Middle frontal gyrus (tissue), 1 donor: ENCODE data around the gene CPNE9.
A peak's percentile ranks its signal among the peaks of the same experiment; 100 is the strongest.

Experiments
- DNase-seq: peaks from one replicate; pipeline ENCODE4 v3.0.0-alpha.2; 2015; ENCODE audit warnings: low spot score; ENCODE audit errors: extremely low spot score

The CPNE9 gene

DNA sequence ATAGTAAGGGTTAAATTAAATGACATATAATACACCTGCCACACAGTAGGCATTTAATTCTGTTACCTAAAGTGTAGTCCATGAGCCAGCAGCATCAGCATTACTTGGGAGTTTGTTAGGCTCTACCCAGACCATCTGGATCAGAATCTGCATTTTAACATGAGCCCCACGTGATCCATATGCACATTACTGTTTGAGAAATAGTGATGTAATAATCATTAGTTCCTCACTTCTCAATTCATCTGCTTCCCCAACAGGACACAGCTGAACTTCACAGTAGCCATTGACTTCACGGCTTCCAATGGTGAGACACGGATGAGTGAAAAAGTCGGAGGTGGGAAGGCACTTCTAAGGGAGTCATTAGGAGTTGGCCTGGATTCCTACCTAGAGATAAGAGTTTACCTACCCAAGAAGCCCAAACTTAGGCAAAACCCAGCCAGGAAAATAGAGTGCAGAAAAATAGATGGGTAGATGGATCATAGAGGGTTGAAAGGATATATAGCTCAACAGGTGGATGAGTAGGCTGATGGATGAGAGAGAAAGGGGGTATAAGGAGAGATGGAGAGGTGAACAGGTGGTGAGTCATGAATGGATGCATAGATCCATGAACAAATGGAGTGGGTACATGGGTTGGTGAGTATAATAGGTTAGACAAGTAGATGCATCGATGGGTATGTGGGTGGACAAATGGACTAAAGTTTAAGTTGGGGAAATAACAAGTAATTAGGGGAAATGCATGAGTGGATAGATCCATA lies 13.3 kb downstream of the CPNE9 start:
- no peak for DNase-seq

DNA sequence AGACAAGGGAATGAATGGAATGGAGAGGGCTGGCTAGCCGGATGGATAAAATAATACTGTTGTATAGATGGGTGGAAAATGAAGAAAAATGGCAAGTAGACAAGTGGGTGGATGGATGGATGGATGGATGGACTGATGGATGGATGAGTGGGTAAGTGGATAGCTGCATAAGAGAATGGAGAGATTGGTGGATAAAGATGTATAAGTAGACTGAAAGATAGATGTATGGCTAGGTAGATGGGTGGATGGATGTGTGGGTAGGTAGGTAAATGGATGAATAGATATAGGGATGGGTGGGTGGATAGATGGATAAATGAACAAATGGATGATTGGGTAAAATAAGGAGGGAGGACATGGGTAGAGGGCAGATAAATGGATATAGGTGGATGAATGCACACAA lies 13.9 kb downstream of the CPNE9 start:
- DNase-seq, result no peak

DNA sequence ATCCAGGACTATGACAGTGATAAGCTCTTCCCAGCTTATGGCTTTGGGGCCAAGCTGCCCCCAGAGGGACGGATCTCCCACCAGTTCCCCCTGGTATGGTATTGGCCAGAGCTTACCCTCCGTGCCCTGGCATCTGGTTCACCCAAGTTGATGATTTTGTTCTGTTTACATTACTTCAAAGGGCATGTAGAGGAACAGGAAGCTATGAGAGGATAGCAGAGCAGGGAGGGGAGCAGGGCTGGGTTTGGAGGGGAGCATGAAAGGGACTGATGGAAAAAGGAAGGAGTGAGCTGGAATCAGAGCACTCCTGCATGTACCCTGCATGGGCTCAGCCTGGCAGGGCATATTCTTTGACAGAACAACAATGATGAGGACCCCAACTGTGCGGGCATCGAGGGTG lies 14.5 kb downstream of the CPNE9 start:
- DNase-seq, result no peak

DNA sequence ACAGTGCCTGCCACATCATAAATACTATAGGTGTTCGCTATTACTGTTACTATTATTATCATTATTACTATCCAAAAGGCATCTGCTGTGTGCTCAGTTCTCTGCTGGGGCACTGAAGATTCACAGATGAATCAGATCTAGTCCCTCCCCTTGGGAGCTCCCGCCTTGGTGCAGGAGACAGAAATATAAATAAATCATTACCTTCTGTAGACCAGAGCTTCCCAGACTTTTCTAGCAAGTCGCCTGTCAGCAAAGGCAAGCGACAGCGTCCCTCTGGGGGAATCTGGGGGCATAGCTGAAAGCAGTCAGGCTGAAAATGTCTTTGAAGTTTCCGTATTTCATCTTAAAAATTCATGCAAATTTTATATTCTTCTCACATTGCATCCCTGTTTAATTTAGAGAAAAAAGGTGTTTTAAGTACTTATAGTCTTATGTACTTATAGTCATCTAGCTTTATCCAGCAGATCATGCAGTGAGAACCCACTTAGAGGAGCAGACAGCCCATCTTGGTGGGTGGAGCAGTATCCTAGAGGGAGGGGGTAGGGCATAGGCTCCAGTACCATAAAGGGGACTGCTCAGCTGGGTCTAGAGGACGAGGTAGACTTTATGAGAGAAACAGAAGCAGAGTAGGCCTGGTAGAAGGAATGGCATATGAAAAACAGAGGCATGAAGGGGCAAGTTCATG lies 17.5 kb downstream of the CPNE9 start:
- DNase-seq, result no peak

DNA sequence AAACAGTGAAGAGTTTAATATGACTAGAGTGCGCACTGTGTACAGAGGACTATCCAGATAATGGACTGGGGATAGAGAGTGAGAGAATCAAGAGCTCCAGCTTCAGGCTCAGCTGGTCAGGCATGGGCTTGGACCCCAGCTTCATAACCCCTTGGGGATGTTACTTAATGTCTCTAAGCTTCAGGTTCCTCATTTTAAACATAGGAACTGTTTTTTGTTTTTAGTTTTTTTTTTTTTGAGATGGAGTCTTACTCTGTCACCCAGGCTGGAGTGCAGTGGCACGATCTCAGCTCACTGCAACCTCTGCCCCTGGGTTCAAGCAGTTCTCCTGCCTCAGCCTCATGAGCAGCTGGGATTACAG lies 18.0 kb downstream of the CPNE9 start:
- DNase-seq, result no peak

DNA sequence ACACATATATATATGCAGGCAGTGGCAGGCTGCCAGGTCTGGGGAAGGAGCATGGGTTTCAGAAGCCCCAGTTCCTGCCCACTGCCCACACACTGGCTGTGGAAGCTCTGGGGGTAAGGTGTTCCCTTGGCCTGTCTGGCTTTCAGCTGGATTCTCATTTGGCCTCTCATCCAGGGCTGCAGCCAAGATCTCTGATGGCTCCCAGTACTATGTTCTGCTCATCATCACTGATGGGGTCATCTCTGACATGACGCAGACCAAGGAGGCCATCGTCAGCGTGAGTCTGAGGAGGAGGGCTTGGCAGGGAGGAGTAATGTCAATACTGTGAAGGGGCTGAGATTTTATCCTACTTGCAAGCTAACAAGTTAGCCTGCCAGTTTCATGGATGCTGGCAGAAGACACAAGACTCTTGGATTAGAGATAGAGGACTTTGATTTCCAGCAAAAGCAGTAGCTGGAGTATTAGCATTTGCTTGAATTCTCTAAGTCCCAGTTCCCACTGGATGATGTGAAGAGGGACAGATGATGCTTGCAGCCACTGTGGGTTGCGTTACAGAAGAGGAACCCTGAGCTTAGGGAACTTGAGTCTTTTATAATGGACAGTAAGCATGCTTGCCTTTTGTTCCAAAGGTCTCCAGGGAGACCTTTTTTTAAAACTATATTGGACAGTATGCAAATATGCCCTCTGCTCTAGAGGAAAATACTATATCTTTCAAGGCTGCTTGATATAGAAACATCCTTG lies 22.3 kb downstream of the CPNE9 start:
- DNase-seq, result no peak

DNA sequence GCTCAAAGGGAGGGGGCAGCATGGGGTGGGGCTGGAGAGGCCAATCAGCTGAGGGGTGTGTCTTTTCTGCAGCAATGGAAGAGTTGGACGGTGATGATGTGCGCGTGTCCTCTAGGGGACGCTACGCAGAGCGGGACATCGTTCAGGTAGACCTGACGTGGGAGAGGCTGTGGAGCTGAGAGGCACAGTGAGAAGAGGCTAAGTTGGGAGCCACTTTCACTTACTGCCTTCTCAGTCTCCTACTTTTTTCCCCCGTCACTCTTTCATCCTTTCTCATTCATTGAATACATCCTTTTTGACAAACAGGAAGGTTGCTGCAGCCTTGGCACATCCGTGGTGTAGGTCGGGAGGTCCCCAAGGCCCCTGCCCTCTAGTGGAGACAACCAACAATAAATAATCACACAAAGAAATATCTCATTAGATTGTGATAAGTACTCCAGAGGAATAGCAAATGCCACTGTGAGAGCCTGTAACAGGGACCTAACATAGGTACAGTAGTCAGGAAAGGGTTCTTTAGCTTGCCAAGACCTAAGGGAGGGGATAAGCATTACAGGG lies 23.5 kb downstream of the CPNE9 start:
- no peak for DNase-seq

DNA sequence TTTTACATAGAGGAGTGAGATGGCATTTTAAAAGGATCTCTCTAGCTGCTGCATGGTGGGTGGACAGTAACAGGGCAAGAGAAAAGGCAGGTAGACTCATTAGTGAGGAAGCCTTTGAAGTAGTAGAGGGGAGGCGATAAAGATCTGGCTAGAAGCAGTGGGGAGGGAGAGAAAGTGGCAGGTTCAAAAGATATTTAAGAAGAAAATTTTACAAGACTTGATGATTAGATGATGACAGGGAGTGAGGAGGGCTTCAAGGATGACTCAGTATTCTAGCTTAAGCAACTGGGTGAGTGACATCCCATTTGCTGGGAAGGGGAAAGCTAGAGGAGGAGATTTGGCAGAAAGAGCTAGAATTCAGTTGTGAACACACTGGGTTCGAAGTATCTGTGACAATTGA lies 24.1 kb downstream of the CPNE9 start:
- no peak for DNase-seq

DNA sequence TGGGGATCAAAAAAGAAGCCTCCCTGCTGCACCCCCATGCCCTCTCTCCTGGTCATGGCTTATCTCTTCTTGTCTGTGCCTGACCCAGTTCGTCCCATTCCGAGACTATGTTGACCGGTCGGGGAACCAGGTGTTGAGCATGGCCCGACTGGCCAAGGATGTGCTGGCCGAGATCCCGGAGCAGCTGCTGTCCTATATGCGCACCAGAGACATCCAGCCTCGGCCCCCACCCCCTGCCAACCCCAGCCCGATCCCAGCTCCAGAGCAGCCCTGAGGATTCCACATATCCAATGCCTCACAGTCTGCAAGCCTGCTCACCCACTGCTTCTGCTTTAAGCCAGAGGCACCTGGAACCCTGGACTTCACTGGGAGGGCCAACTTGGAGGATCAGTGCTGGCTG lies 25.8 kb downstream of the CPNE9 start:
- no peak for DNase-seq

DNA sequence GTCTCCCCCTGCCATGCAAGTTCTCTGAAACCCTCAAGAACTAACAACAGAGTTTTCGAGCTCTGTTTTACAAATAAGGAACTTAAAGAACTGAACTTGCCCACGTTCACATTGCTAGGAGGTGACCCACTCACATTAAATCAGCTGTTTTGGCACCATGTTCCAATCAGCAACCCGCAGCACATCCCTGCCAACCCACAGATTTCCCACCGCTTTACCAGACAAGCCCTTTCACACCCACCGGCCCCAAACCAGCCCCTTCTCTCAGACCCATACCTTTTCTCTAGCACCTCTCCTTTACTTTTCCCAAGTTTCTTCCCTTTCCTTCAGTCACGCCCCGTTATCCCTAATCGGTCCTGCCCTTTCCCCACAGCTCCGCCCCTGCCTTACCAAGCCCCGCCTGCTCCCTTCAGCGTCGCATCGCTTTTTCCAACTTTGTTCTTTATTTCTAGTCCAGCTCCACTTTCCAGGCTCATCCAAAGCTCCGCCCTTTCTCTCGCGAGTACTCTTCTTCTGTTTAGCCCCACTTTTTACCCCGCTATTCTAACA lies 27.1 kb downstream of the CPNE9 start:
- no peak for DNase-seq

DNA sequence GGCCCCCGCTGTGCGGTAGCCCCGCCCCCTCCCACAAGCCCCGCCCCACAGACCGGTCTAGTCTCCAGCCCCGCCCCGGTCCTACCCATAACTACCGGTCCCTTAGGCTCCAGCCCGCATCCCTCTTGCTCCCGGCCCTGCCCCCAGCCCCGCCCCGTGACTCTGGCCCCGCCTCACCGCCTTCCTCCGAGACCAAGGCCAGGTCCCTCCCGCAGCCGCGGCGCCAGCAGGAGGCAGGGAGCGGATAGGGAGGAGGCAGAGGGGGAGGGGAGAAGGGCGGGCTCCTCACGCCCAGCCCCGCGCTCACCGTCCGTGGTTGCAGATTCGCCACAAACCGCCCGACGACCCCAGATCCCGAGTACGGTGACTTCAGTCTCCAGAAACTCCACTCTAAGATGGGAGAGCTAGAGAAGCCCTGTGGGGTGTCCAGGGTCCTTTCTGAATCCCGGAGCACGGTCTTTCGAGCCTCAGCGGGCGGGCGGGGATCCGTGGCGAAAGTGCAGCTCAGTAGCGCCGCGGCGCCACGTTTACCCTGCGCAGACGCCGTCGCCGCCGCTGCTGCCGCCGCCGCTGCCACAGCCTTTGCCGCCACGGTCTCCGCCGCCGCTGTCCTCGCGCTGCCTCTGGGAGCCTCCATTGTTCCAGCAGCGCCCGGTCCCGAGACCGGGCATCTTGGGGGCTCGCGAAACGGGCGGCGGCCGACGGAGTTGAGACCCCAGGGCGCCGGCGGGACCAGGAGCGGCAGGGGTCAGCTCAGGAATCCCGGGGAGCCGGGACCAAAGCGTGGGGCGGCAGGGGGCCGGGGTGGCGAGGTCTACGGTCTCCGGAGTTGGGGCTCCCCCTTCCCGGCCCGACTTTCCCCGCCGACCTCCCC lies 27.8 kb downstream of the CPNE9 start, which contains the start of gene BRPF1:
Gene BRPF1, plus strand, starts transcription at position 530 of the 874 bp plus-strand sequence. CDS start 2,406 bp downstream, outside the sequence.
- DNase-seq, result peak; percentile 93

DNA sequence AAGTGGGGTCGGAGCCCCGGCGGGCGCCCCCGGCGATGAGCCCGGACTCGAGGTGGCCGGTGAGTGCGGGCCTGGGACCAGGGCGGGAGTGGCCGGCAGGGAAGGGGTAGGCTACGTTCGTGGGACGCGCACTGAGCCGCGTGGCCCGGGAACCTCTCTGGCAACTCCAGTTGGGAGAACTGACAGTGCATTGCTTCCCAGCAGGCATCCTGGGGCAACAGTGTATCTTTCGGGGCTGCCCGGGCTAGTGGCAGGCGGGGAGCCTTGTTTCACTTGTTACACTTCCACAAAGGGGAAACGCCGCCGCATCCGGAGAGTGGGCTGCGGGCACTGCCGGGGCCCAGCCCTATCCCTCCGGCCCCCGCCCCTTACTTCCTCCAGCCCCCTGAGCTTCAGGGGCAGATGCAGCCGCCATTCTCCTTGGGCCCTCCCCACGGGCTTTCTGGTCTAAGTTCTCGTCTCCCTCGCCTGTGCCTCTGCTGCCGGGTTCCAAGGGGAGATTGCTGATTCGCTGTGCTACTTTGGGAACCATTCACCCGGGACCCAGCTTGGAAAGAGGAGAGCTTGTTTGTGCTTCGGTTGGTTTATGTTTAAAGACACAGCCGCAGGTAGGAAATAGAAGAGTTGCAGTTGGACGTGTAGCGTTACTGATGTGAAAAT lies 28.6 kb downstream of the CPNE9 start:
- DNase-seq, result no peak

DNA sequence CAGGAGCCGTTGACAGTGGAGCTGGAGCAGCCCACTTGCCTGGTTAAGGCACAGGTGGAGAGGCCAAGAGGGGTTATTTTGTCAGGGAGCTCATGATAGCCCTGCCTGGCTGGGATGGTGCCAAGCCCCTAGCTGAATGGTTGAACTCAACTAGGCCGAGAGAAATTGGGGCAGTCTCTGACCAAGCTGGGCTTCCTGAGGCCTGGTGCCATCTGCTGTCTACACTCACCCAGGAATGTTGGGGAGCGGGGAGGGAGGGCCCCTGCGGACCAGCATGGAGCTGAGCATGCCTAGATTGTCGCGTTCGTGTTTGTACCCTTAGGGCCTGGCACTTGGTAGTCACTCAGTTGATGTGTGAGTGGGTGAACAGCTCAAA lies 29.1 kb downstream of the CPNE9 start:
- DNase-seq, result no peak

DNA sequence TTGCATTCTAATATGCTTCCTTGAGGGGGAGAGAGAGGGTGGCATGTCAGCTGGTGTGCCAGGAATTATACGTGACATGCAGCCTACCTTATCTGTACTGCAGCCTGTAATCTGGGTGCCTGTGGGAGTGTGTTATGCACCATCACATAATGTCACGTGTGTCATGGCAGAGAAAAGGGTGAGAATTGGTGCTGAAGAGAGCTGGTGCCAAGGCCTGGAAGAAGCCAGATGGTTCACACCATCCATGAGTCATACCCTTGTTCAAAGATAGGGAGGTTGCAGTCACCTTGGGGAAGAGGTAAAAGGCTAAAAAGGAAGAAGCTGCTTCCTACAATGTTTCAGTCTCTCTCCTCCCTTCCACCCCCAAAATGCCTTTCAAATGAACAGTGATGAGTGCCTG lies 33.2 kb downstream of the CPNE9 start:
- DNase-seq, result peak; percentile 28

DNA sequence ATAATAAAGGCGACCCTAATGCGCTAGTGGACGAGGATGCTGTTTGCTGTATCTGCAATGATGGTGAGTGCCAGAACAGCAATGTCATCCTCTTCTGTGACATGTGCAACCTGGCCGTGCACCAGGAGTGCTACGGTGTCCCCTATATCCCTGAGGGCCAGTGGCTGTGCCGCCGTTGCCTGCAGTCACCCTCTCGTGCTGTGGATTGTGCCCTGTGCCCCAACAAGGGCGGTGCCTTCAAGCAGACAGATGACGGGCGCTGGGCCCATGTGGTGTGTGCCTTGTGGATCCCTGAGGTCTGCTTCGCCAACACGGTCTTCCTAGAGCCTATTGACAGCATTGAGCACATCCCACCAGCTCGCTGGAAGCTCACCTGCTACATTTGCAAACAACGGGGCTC lies 35.5 kb downstream of the CPNE9 start:
- DNase-seq, result no peak

DNA sequence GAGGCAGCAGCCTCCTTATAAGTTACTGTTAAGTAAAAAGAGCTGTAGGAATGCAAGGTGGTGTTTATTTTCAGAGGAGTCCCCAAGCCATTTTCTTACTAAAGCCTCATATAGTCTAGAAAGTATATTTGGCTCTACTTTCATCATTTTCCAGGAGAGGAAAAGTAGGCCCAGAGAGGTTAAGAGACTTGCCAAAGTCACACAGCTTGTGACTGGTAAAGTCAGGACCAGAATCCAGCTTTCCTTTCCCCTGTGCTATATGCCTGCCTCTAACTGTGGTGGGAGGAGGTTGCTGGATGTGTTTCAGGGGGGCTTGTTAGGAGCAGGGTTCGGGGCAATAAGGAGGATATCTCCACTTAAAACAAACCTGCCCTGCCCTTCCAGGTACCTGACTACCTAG lies 38.9 kb downstream of the CPNE9 start:
- DNase-seq, result no peak

DNA sequence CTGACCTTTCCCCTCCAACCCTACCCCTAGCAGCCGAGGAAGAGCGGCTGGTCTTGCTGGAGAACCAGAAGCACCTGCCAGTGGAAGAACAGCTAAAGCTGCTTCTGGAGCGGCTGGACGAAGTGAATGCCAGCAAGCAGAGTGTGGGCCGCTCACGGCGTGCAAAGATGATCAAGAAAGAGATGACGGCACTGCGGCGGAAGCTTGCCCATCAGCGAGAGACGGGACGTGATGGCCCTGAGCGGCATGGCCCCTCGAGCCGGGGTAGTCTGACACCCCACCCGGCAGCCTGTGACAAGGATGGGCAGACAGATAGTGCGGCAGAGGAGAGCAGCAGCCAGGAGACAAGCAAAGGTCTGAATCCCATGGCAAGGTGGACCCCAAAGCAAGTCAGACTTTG lies 39.9 kb downstream of the CPNE9 start:
- DNase-seq, result no peak

DNA sequence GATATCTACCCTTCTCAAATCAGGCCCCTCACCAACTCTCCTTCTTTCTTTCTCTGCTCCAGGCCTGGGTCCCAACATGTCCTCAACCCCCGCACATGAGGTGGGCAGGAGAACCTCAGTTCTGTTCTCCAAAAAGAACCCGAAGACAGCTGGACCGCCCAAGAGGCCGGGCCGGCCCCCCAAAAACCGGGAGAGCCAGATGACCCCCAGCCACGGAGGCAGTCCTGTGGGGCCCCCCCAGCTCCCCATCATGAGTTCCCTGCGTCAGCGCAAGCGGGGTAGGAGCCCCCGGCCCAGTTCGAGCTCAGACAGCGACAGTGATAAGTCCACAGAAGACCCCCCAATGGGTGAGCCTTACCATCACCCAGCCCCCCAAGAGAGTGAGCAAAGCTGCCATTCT lies 40.5 kb downstream of the CPNE9 start:
- no peak for DNase-seq

DNA sequence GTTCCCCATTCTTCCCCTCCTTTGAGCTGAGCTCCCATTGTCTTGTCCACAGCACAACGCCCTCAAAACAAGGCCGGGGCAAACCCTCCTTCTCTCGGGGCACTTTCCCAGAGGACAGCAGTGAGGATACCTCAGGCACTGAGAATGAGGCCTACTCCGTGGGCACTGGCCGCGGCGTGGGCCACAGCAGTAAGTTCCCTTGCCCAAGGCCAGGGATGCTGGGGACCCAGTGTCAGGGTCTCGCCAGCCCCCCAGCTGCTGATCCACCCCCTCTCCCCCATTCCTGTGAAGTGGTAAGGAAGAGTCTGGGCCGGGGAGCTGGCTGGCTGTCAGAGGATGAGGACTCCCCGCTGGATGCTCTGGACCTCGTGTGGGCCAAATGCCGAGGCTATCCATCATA lies 41.9 kb downstream of the CPNE9 start:
- no peak for DNase-seq

DNA sequence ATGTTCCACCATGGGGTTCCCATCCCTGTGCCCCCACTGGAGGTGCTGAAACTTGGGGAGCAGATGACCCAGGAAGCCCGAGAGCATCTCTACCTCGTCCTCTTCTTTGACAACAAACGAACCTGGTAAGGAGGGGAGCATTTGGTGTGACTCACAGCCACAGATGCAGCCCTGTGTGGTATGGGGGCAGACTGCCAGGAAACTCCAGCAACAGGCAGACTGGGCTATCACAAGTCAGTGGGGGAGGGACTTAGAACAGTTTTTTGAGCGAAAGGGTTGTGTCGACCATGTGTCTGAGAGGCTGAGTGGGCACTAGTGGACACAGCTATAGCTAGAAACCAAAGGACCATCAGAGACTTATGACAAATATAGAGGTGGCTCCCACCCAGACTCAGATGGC lies 42.7 kb downstream of the CPNE9 start:
- no peak for DNase-seq
